HepG2 (cell line): Measurements from ENCODE around the gene TADA3. TPM values are rescaled to one million over a fixed set of nuclear protein-coding genes. Genes with fewer than 3 reads are reported as not detected.

Source experiments
- AGO1 ChIP-seq: fragments of 200-400 bp; formaldehyde crosslinking; IDR thresholded peaks from 2 replicates; pipeline ENCODE4 v1.6.1; 2017; ENCODE audit warnings: mild to moderate bottlenecking, low read depth, low read length, moderate library complexity; ENCODE audit not compliant: poor library complexity, severe bottlenecking
- EP300 ChIP-seq, 3 experiments: sonication (generic) in 1 of 3; formaldehyde crosslinking in 1 of 3; IDR thresholded peaks; 2 replicates each; pipeline versions ENCODE4 v1.5.1 to v1.6.1; 2011 to 2020; ENCODE audit warnings: low read depth in 2 of 3, low read length in 2 of 3, borderline replicate concordance in 1 of 3, improper control_type of control experiment in 1 of 3, mild to moderate bottlenecking in 1 of 3, missing genetic modification reagents in 1 of 3, moderate library complexity in 1 of 3
- ETV6 ChIP-seq: sonication (generic); formaldehyde crosslinking; conservative IDR thresholded peaks from 2 replicates; pipeline ENCODE4 v1.4.0; 2020; ENCODE audit warnings: missing genetic modification reagents
- FOSL2 ChIP-seq: sonication (generic); formaldehyde crosslinking; IDR thresholded peaks from 2 replicates; pipeline ENCODE4 v1.4.0; 2020; ENCODE audit warnings: missing genetic modification reagents
- HNRNPLL ChIP-seq: fragments of 200-400 bp; formaldehyde crosslinking; IDR thresholded peaks from 2 replicates; pipeline ENCODE4 v1.6.1; 2017; ENCODE audit warnings: mild to moderate bottlenecking, low read depth, low read length; ENCODE audit not compliant: poor library complexity, severe bottlenecking
- HOXA9 ChIP-seq: sonication (generic); formaldehyde crosslinking; IDR thresholded peaks from 2 replicates; pipeline ENCODE4 v1.8.1; 2022; ENCODE audit warnings: missing genetic modification reagents, mild to moderate bottlenecking, moderate library complexity, borderline replicate concordance
- IKZF1 ChIP-seq: fragments of 450-650 bp; IDR thresholded peaks from 2 replicates; pipeline ENCODE4 v1.7.1; 2016
- KAT2B ChIP-seq: fragments of 150-350 bp; IDR thresholded peaks from 2 replicates; pipeline ENCODE4 v1.6.1; 2014; ENCODE audit warnings: low read depth, low read length, borderline replicate concordance
- MTA3 ChIP-seq: sonication (generic); formaldehyde crosslinking; IDR thresholded peaks from 2 replicates; pipeline ENCODE4 v1.4.0; 2020; ENCODE audit warnings: missing genetic modification reagents
- RAD51 ChIP-seq: fragments of 450-650 bp; IDR thresholded peaks from 2 replicates; pipeline ENCODE4 v1.6.1; 2016; ENCODE audit warnings: borderline replicate concordance
- TCF12 ChIP-seq, 2 experiments: fragments of 450-650 bp in 1 of 2; sonication (generic) in 1 of 2; formaldehyde crosslinking in 1 of 2; IDR thresholded peaks; 2 replicates each; pipeline versions ENCODE4 v1.6.1 to v1.8.0; 2017 to 2022; ENCODE audit warnings: antibody characterized with exemption in 1 of 2, mild to moderate bottlenecking in 1 of 2, missing genetic modification reagents in 1 of 2, moderate library complexity in 1 of 2
- THRA ChIP-seq: sonication (generic); formaldehyde crosslinking; IDR thresholded peaks from 2 replicates; pipeline ENCODE4 v1.4.0; 2020; ENCODE audit warnings: missing genetic modification reagents, borderline replicate concordance
- ZFP1 ChIP-seq: IDR thresholded peaks from 2 replicates; pipeline ENCODE4 v1.6.1; 2016
- ZFP90 ChIP-seq: sonication (generic); formaldehyde crosslinking; IDR thresholded peaks from 2 replicates; pipeline ENCODE4 v1.8.0; 2022; ENCODE audit warnings: missing genetic modification reagents, mild to moderate bottlenecking, inconsistent platforms, borderline replicate concordance
- ZNF343 ChIP-seq: sonication (generic); formaldehyde crosslinking; IDR thresholded peaks from 2 replicates; pipeline ENCODE4 v1.4.0; 2020; ENCODE audit warnings: mild to moderate bottlenecking, missing genetic modification reagents
- ZNF431 ChIP-seq: sonication (generic); formaldehyde crosslinking; IDR thresholded peaks from 2 replicates; pipeline ENCODE4 v1.9.0; 2022; ENCODE audit warnings: missing genetic modification reagents, low read depth, mild to moderate bottlenecking, borderline replicate concordance
- ZNF562 ChIP-seq: sonication (generic); formaldehyde crosslinking; IDR thresholded peaks from 2 replicates; pipeline ENCODE4 v1.8.0; 2022; ENCODE audit warnings: missing genetic modification reagents, borderline replicate concordance
- ZNF720 ChIP-seq: sonication (generic); formaldehyde crosslinking; IDR thresholded peaks from 2 replicates; pipeline ENCODE4 v1.4.0; 2020; ENCODE audit warnings: missing genetic modification reagents
- ZNF724P ChIP-seq: sonication (generic); formaldehyde crosslinking; IDR thresholded peaks from 2 replicates; pipeline ENCODE4 v1.8.0; 2022; ENCODE audit warnings: missing genetic modification reagents, borderline replicate concordance
- ZNF777 ChIP-seq: sonication (generic); formaldehyde crosslinking; IDR thresholded peaks from 2 replicates; pipeline ENCODE4 v1.4.0; 2020; ENCODE audit warnings: missing genetic modification reagents
- polyA plus RNA-seq, 8 experiments: library from polyadenylated mRNA; depleted of rRNA in 3 of 8; stranded (reverse) in 7 of 8; unstranded in 1 of 8; fragments of >200 nt; fragmentation: Illumina TruSeq in 4 of 8; extraction: Trizol in 4 of 8; gene quantifications; 2 replicates each; pipeline versions ENCODE4 v1.2.1 to v1.2.3, GENCODE V29; 2011 to 2016; ENCODE audit warnings: low read depth in 4 of 8, missing spikeins in 1 of 8, mixed read lengths in 1 of 8; ENCODE audit not compliant: insufficient read depth in 1 of 8
- total RNA-seq, 5 experiments: library from RNA; depleted of rRNA; stranded (reverse); fragments of >200 nt; fragmentation: Illumina TruSeq; extraction: Trizol; gene quantifications; 2 replicates each; pipeline ENCODE4 v1.2.3, GENCODE V29; 2016; ENCODE audit warnings: low read depth in 1 of 5
- TF ChIP-seq, protein P1 (sequence below): sonication (generic); formaldehyde crosslinking; IDR thresholded peaks from 2 replicates; pipeline ENCODE4 v1.8.0; 2022; ENCODE audit warnings: mild to moderate bottlenecking, missing genetic modification reagents, moderate library complexity
- TF ChIP-seq, protein P2 (sequence below): sonication (generic); formaldehyde crosslinking; IDR thresholded peaks from 2 replicates; pipeline ENCODE4 v1.5.0; 2020; ENCODE audit warnings: missing genetic modification reagents, mild to moderate bottlenecking, borderline replicate concordance
- TF ChIP-seq, protein P3 (sequence below): sonication (generic); formaldehyde crosslinking; IDR thresholded peaks from 2 replicates; pipeline ENCODE4 v1.8.1; 2023; ENCODE audit warnings: mild to moderate bottlenecking, missing genetic modification reagents

The TADA3 gene
- total and polyA plus RNA-seq, 2 of the 13 experiments (the other 11 are each of a cell fraction or from before 2014, with no cell fraction given) = 32.1 to 37.1 TPM

DNA sequence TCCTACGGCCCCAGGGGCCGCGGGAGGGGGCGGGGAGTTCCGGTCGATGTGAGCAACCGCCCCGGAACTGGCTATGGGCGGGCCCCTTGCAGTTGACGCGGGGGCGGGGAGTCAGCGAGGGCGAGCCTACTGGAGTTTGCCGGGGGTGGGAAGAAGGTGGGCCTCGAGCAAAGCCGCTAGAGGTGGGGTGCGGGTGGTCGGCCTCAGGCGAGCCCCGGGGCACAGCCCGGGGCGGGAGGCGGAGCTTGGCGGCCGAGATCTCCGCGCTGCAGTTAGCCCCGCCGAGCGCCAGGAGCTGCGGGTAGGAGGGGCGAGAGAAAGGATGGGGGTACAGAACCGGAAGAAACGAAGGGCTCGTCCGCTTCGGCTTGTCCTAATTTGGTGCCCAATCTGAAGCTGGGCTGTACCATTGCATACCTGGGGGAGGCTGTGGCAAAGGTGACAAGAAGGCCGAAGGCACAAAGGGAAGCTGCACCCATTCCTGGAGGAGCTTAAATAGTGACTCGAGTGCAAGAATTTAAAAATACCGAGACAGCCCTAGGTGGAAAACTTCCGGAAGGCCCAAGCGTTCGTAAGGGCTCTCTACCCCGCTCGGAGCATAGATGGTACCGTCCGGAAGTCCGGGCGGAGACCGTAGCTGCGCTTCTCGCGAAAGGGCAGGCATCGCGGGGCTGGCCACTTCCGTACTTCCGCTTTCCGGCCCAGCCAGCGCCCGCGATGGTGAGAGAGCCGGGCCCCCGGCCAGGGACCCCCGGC is at the start of gene TADA3, which contains the start of gene ARPC4 (continued):
- TF ChIP-seq ETV6 (no peak), ZNF724P (CRISPR knock-in tag) (0 out of 2 replicates have a peak, but pooled peaks have one; percentile 37), HNRNPLL (peak; percentile 31), THRA (CRISPR knock-in tag) (no peak; the same call in 1 of the 2 replicates), ZNF777 (CRISPR knock-in tag) (no peak), KAT2B (no peak), ZNF343 (CRISPR knock-in tag) (0 out of 2 replicates have a peak, but pooled peaks have one; percentile 43), TCF12 (IDR thresholded peaks at IDR 0.05) (no peak), TCF12 (CRISPR knock-in tag; IDR thresholded peaks at IDR 0.05) (no peak), ZFP1 (CRISPR knock-in tag) (no peak), MTA3 (CRISPR knock-in tag) (no peak), FOSL2 (CRISPR knock-in tag) (no peak), ZNF431 (CRISPR knock-in tag) (no peak), RAD51 (no peak), ZNF720 (CRISPR knock-in tag) (no peak), AGO1 (no peak), HOXA9 (peak; percentile 35; the same call in 1 of the 2 replicates), IKZF1 (no peak), EP300 (IDR thresholded peaks at IDR 0.05; ENCODE audit: low read depth in 2 of 2, low read length in 2 of 2) (no peak), EP300 (CRISPR knock-in tag; IDR thresholded peaks at IDR 0.05; ENCODE audit: borderline replicate concordance) (no peak), ZNF562 (CRISPR knock-in tag) (no peak), ZFP90 (no peak; the same call in 1 of the 2 replicates)
- TF ChIP-seq, protein P1, sequence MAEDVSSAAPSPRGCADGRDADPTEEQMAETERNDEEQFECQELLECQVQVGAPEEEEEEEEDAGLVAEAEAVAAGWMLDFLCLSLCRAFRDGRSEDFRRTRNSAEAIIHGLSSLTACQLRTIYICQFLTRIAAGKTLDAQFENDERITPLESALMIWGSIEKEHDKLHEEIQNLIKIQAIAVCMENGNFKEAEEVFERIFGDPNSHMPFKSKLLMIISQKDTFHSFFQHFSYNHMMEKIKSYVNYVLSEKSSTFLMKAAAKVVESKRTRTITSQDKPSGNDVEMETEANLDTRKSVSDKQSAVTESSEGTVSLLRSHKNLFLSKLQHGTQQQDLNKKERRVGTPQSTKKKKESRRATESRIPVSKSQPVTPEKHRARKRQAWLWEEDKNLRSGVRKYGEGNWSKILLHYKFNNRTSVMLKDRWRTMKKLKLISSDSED (CRISPR knock-in tag) = no peak
- TF ChIP-seq, protein P2, sequence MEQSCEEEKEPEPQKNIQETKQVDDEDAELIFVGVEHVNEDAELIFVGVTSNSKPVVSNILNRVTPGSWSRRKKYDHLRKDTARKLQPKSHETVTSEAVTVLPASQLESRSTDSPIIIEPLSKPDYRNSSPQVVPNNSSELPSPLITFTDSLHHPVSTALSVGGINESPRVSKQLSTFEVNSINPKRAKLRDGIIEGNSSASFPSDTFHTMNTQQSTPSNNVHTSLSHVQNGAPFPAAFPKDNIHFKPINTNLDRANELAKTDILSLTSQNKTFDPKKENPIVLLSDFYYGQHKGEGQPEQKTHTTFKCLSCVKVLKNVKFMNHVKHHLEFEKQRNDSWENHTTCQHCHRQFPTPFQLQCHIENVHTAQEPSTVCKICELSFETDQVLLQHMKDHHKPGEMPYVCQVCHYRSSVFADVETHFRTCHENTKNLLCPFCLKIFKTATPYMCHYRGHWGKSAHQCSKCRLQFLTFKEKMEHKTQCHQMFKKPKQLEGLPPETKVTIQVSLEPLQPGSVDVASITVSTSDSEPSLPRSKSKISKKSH (CRISPR knock-in tag) = no peak
- TF ChIP-seq, protein P3, sequence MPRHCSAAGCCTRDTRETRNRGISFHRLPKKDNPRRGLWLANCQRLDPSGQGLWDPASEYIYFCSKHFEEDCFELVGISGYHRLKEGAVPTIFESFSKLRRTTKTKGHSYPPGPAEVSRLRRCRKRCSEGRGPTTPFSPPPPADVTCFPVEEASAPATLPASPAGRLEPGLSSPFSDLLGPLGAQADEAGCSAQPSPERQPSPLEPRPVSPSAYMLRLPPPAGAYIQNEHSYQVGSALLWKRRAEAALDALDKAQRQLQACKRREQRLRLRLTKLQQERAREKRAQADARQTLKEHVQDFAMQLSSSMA = no peak
